HepG2 (cell line): ENCODE measurements around the gene CTNND1. TPM values are rescaled to one million over a fixed set of nuclear protein-coding genes. Genes with fewer than 3 reads are reported as not detected.

Experiments
- ATAC-seq: fragments of 200-7000 bp; cut with Tn5 transposase; 3 replicates; pipeline ENCODE4 v1.9.1; 2020; ENCODE audit warnings: mild to moderate bottlenecking, moderate library complexity
- BruUV-seq: library from RNA; stranded (reverse); fragments of 400-500 nt; replicated peaks from 2 replicates; lab custom pipeline; 2021; lab: Mats Ljungman, UMichigan
- CTCF ChIA-PET: fragments of 300-600 bp; formaldehyde crosslinking; extraction: SDS; loops from one replicate; lab custom pipeline; 2021; ENCODE audit warnings: low total read pairs, inconsistent platforms, low intra/inter-chr PET ratio; lab: Yijun Ruan, JAX
- POLR2A ChIA-PET: fragments of 350-600 bp; sonication (Branson Sonifier 250); formaldehyde crosslinking; loops from one replicate; lab custom pipeline; 2020; ENCODE audit warnings: antibody characterized with exemption, inconsistent platforms; lab: Yijun Ruan, JAX
- DNase-seq: peaks from one replicate; pipeline ENCODE4 v3.0.0-alpha.2; 2015; ENCODE audit warnings: low spot score
- FAIRE-seq: peaks from 3 replicates; lab custom pipeline; 2011; peaks lifted over from hg19 to GRCh38; lab: Jason Lieb, UNC
- H2AFZ ChIP-seq: one replicate; pipeline ENCODE4 v1.6.1; 2011; ENCODE audit warnings: low read length, inconsistent platforms
- H3K27ac ChIP-seq: fragments of 300-600 bp; 3 replicates; pipeline ENCODE4 v1.8.0; 2011; ENCODE audit warnings: mixed run types, mild to moderate bottlenecking, mixed read lengths, low read length, inconsistent platforms; ENCODE audit not compliant: insufficient read depth; ENCODE audit errors: extremely low read length
- H3K27me3 ChIP-seq, 2 experiments: fragments of 200-600 bp in 1 of 2; 2 replicates in 1 of 2; 3 replicates in 1 of 2; pipeline versions ENCODE4 v1.6.0 to v1.8.0; 2011; ENCODE audit warnings: low read length in 2 of 2, mild to moderate bottlenecking in 2 of 2, moderate library complexity in 2 of 2, inconsistent platforms in 1 of 2; ENCODE audit not compliant: insufficient read depth in 2 of 2, control insufficient read depth in 1 of 2
- H3K36me3 ChIP-seq, 2 experiments: fragments of 200-600 bp in 1 of 2; replicated peaks in 1 of 2; 2 replicates in 1 of 2; 3 replicates in 1 of 2; pipeline versions ENCODE4 v1.5.1 to v1.8.0; 2011; ENCODE audit warnings: low read length in 2 of 2, inconsistent platforms in 1 of 2; ENCODE audit not compliant: insufficient read depth in 2 of 2, control insufficient read depth in 1 of 2
- H3K4me1 ChIP-seq: 2 replicates; pipeline ENCODE4 v1.5.1; 2012; ENCODE audit warnings: low read length, inconsistent platforms; ENCODE audit not compliant: insufficient read depth
- H3K4me2 ChIP-seq: 2 replicates; pipeline ENCODE4 v1.6.0; 2011; ENCODE audit warnings: low read depth, low read length, inconsistent platforms
- H3K4me3 ChIP-seq, 3 experiments: fragments of 200-600 bp in 1 of 3; sonication (generic), shearing (Covaris generic) in 1 of 3; replicated peaks in 1 of 3; 2 replicates each; pipeline ENCODE4 v1.5.1; 2011 to 2016; ENCODE audit warnings: low read length in 3 of 3, inconsistent platforms in 2 of 3, low read depth in 2 of 3, mild to moderate bottlenecking in 2 of 3, control low read depth in 1 of 3, mixed read lengths in 1 of 3; ENCODE audit not compliant: insufficient read depth in 1 of 3
- H3K79me2 ChIP-seq: one replicate; pipeline ENCODE4 v1.6.1; 2011; ENCODE audit warnings: low read length, inconsistent platforms; ENCODE audit not compliant: insufficient read depth
- H3K9ac ChIP-seq: 2 replicates; pipeline ENCODE4 v1.6.0; 2011; ENCODE audit warnings: mild to moderate bottlenecking, low read depth, low read length, inconsistent platforms; ENCODE audit not compliant: insufficient read depth
- H3K9me3 ChIP-seq: 2 replicates; pipeline ENCODE4 v1.5.1; 2012; ENCODE audit warnings: mild to moderate bottlenecking, low read length
- H4K20me1 ChIP-seq: 2 replicates; pipeline ENCODE4 v1.6.0; 2011; ENCODE audit warnings: inconsistent platforms, mild to moderate bottlenecking, low read length, moderate library complexity; ENCODE audit not compliant: insufficient read depth
- AGO2 ChIP-seq: fragments of 200-400 bp; formaldehyde crosslinking; optimal IDR thresholded peaks from 2 replicates; pipeline ENCODE3; 2017; ENCODE audit warnings: mild to moderate bottlenecking, low read depth, low read length, moderate library complexity
- PLRG1 ChIP-seq: fragments of 450-650 bp; conservative IDR thresholded peaks from 2 replicates; pipeline ENCODE4 v1.6.1; 2016
- ZBTB14 ChIP-seq: sonication (generic); formaldehyde crosslinking; IDR thresholded peaks from 2 replicates; pipeline ENCODE4 v1.4.0; 2020; ENCODE audit warnings: missing genetic modification reagents
- ZNF484 ChIP-seq: sonication (generic); formaldehyde crosslinking; IDR thresholded peaks from 2 replicates; pipeline ENCODE4 v1.5.1; 2020; ENCODE audit warnings: mild to moderate bottlenecking, low read depth, missing genetic modification reagents, borderline replicate concordance
- ZNF691 ChIP-seq: sonication (generic); formaldehyde crosslinking; IDR thresholded peaks from 2 replicates; pipeline ENCODE4 v1.4.0; 2020; ENCODE audit warnings: missing genetic modification reagents, low read depth, mild to moderate bottlenecking, borderline replicate concordance
- ZNF703 ChIP-seq: sonication (generic); formaldehyde crosslinking; IDR thresholded peaks from 2 replicates; pipeline ENCODE4 v1.5.1; 2020; ENCODE audit warnings: missing genetic modification reagents, mild to moderate bottlenecking, moderate library complexity, borderline replicate concordance
- WGBS: methylation state at CpG from one replicate; pipeline ENCODE4 v1.1.6; 2017; ENCODE audit warnings: low lambda C conversion rate; 5-methylcytosine and 5-hydroxymethylcytosine counted together
- in situ Hi-C: cut with HindIII; loops from 2 replicates; pipeline ENCODE4 v1.10.0; 2017; ENCODE audit warnings: low pct_unique_long_range_greater_than_20kb; ENCODE audit not compliant: extremely low pct_ligation_motif_present
- intact Hi-C: fragments of 100-400 bp; cut with micrococcal nuclease; formaldehyde crosslinking; loops from one replicate; pipeline ENCODE4 v1.10.0; 2022; ENCODE audit not compliant: unreplicated experiment
- polyA plus RNA-seq, 8 experiments: library from polyadenylated mRNA; depleted of rRNA in 3 of 8; stranded (reverse) in 7 of 8; unstranded in 1 of 8; fragments of >200 nt; fragmentation: Illumina TruSeq in 4 of 8; extraction: Trizol in 4 of 8; gene quantifications; 2 replicates each; pipeline versions ENCODE4 v1.2.1 to v1.2.3, GENCODE V29; 2011 to 2016; ENCODE audit warnings: low read depth in 4 of 8, missing spikeins in 1 of 8, mixed read lengths in 1 of 8; ENCODE audit not compliant: insufficient read depth in 1 of 8
- total RNA-seq, 5 experiments: library from RNA; depleted of rRNA; stranded (reverse); fragments of >200 nt; fragmentation: Illumina TruSeq; extraction: Trizol; gene quantifications; 2 replicates each; pipeline ENCODE4 v1.2.3, GENCODE V29; 2016; ENCODE audit warnings: low read depth in 1 of 5

The CTNND1 gene
- total and polyA plus RNA-seq, 2 of the 13 experiments (the other 11 are each of a cell fraction or from before 2014, with no cell fraction given), result 117 to 128 TPM

- TF ChIP-seq ZNF484 (CRISPR knock-in tag) (no peak), AGO2 (peak; percentile 11), ZNF703 (no peak), ZBTB14 (CRISPR knock-in tag) (no peak), ZNF691 (no peak), PLRG1 (no peak)
- no peak overlapping the region for H3K27ac ChIP-seq
- no TSS peak for BruUV-seq
- ATAC-seq (no peak; the same call in 2 of the 3 replicates), FAIRE-seq (no peak), DNase-seq (no peak)
- in situ Hi-C loops (no loop called here), intact Hi-C loops (no loop called here)
- no peaks in the 10 kb centered on the region for H3K36me3 ChIP-seq
- no peak overlapping the region for H3K4me2 ChIP-seq
- H3K27me3 ChIP-seq, result no peaks in the 10 kb centered on the region
- POLR2A ChIA-PET, result interaction anchor here (2.9 kb wide), 1 partner anchor 11 kb away, joined by 11 read pairs; the partner anchor contains the start of gene SELENOH
- CTCF ChIA-PET, result interaction anchor here (3.1 kb wide), 1 partner anchor 48 kb away, joined by 47 read pairs; no protein-coding TSS in a partner anchor
- peaks cover 38% of the 10 kb centered on the region for H3K4me1 ChIP-seq
- H3K4me3 ChIP-seq, result no peak overlapping the region
- H2AFZ ChIP-seq, result no peak overlapping the region
- over 99% methylated on average over 26 of the region's 30 CpGs for WGBS
- H3K9ac ChIP-seq, result no peak overlapping the region
- H4K20me1 ChIP-seq, result no peaks in the 10 kb centered on the region
- no peaks in the 10 kb centered on the region for H3K79me2 ChIP-seq
- H3K9me3 ChIP-seq, result no peaks in the 10 kb centered on the region
These were observed 8.6 kb upstream of the CTNND1 start for GRCh38 chr11:57752954-57753353.
